Neural cell (in vitro differentiated cells): ENCODE data around the gene APRT.

Experiments used
- CTCF ChIP-seq: fragments of 450-650 bp; IDR thresholded peaks from 2 replicates; pipeline ENCODE4 v1.5.1; 2014; ENCODE audit warnings: antibody characterized with exemption, mild to moderate bottlenecking, moderate library complexity; ENCODE audit not compliant: poor library complexity, severe bottlenecking
- EP300 ChIP-seq: fragments of 450-650 bp; conservative IDR thresholded peaks from 2 replicates; pipeline ENCODE4 v1.6.1; 2014; ENCODE audit warnings: antibody characterized with exemption, mild to moderate bottlenecking, moderate library complexity; ENCODE audit not compliant: poor library complexity, severe bottlenecking
- EZH2 ChIP-seq: fragments of 200-600, 300-800 bp; shearing (Covaris generic), sonication (generic); IDR thresholded peaks from 2 replicates; pipeline ENCODE4 v1.6.1; 2014; ENCODE audit warnings: antibody characterized with exemption, low read length, borderline replicate concordance, mild to moderate bottlenecking; ENCODE audit not compliant: insufficient read depth, poor library complexity, severe bottlenecking
- MXI1 ChIP-seq: fragments of 450-650 bp; conservative IDR thresholded peaks from 2 replicates; pipeline ENCODE4 v1.6.1; 2014; ENCODE audit warnings: antibody characterized with exemption, mild to moderate bottlenecking; ENCODE audit not compliant: poor library complexity, severe bottlenecking
- POLR2AphosphoS5 ChIP-seq: IDR thresholded peaks from 2 replicates; pipeline ENCODE4 v1.6.1; 2012
- RAD21 ChIP-seq: fragments of 450-650 bp; conservative IDR thresholded peaks from 2 replicates; pipeline ENCODE4 v1.6.1; 2014; ENCODE audit warnings: antibody characterized with exemption, mild to moderate bottlenecking, moderate library complexity
- REST ChIP-seq: IDR thresholded peaks from 2 replicates; pipeline ENCODE4 v1.6.1; 2012; ENCODE audit warnings: borderline replicate concordance
- SMC3 ChIP-seq: fragments of 450-650 bp; conservative IDR thresholded peaks from 2 replicates; pipeline ENCODE4 v1.6.1; 2014; ENCODE audit warnings: antibody characterized with exemption, mild to moderate bottlenecking, moderate library complexity; ENCODE audit not compliant: poor library complexity
- TAF1 ChIP-seq: IDR thresholded peaks from 2 replicates; pipeline ENCODE4 v1.6.1; 2012; ENCODE audit warnings: low read depth

GRCh38 chr16:88835818-88836217 is 24.1 kb upstream of the APRT start:
- no peak for TF ChIP-seq CTCF
- no peak for TF ChIP-seq POLR2AphosphoS5
- no peak for TF ChIP-seq SMC3
- TF ChIP-seq EP300: no peak
- TF ChIP-seq EZH2: no peak
- no peak for TF ChIP-seq REST
- no peak for TF ChIP-seq RAD21
- TF ChIP-seq TAF1: no peak
- no peak for TF ChIP-seq MXI1
